ENCODE data around the gene CERS6. TPM values are rescaled to one million over a fixed set of nuclear protein-coding genes. Genes with fewer than 3 reads are reported as not detected.

Gene CERS6
- total and polyA plus RNA-seq, 2 experiments from 2014 or later, result 8.3 to 16.0 TPM

DNA sequence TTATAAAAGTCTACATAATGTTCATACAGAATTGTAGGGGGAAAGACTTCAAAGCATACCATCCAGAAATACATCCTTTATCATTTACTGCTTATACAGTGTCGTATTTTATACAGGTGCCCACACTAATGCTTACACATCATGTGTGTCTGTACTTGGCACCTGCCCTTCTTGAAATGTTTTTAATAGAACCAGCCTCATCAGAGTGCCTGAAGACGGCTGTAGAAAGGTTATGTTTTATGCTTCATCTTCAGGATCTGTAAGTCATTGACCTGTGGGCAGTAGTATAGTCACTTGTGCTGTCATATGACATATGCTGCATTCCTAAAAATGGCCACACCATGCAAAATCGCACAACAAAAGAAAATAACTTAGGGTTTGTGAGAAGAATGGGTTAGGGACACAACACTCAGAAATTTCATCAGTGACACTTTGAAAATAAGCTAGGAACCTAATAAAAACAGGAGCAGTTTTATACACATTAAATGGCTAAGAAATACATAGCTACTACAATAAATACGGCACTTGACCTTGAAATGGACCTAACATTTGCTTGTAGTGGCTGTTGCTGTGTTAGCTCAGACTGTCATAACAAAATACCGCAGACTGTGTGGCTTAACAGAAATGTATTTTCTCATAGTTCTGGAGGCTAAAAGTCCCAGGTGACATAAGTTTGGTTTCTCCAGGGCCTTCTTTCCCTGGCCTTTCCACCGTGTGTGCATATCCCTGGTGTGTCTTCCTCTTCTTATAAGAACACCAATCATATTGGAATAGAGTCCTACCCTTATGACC lies 112.6 kb downstream of the CERS6 start:
- H3F3A ChIP-seq (ENCODE audit: insufficient read depth), result peaks cover 8% of the 10 kb centered on the region; the same call in 1 of the 2 replicates
- in situ Hi-C loops (cut with MboI), result no loop called here
- WGBS, 2 experiments (ENCODE audit: low coverage in 1 of 2, low lambda C conversion rate in 2 of 2, missing lambda C conversion rate in 2 of 2), result 95 to 96% methylated on average over 6 of the region's 6 CpGs
- no peak overlapping the region for H3K4me2 ChIP-seq (ENCODE audit: unreplicated experiment)
- peaks cover 20% of the 10 kb centered on the region for H3K4me1 ChIP-seq (ENCODE audit: insufficient read depth)
- no peak overlapping the region for H3K9ac ChIP-seq
- no peak for DNase-seq
- no peaks in the 10 kb centered on the region for H3K9me2 ChIP-seq (ENCODE audit: insufficient read depth)
- H3K27me3 ChIP-seq (replicated peaks; ENCODE audit: insufficient read depth), result no peaks in the 10 kb centered on the region
- H3K4me3 ChIP-seq, result no peak overlapping the region
- H2AFZ ChIP-seq, result no peak overlapping the region
- H3K79me2 ChIP-seq (ENCODE audit: insufficient read depth), result 0 out of 2 replicates have a peak, but pooled peaks cover 2% of the 10 kb centered on the region
- H3K36me3 ChIP-seq (ENCODE audit: low read depth), result no peaks in the 10 kb centered on the region
- H4K20me1 ChIP-seq (ENCODE audit: insufficient read depth), result no peaks in the 10 kb centered on the region
- H3K27ac ChIP-seq, result no peak overlapping the region
- no peaks in the 10 kb centered on the region for H3K9me3 ChIP-seq (ENCODE audit: low read depth)
- TF ChIP-seq EZH2 (IDR thresholded peaks at IDR 0.05; ENCODE audit: insufficient read depth, poor library complexity, severe bottlenecking) (no peak), EZH2phosphoT487 (IDR thresholded peaks at IDR 0.05; ENCODE audit: insufficient read depth, low read depth) (no peak)

DNA sequence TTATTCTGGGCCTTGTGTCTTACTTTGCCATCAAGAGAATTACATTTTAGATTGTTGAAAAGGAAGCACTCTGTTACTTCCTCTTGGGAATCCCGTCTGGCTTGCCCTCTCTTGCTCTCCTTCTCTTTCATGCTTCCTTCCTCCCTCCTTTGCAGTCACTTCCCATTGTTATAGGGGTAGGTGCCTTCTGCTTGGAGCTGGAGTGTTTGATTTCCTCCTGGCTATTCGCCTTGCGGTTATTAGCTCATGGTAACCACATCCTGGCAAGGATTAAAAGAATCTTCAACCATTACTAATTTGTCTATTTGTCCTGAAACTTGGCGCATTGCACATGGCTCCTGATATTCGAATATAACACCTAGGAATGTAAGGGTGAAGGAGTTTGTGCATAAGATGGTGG lies 115.0 kb downstream of the CERS6 start:
- H3K9me2 ChIP-seq (ENCODE audit: insufficient read depth), result no peaks in the 10 kb centered on the region
- in situ Hi-C loops (cut with MboI), result no loop called here
- 95 to 96% methylated on average over 5 of the region's 5 CpGs for WGBS, 2 experiments (ENCODE audit: low coverage in 1 of 2, low lambda C conversion rate in 2 of 2, missing lambda C conversion rate in 2 of 2)
- DNase-seq, result no peak
- H4K20me1 ChIP-seq (ENCODE audit: insufficient read depth), result no peaks in the 10 kb centered on the region
- no peak overlapping the region for H3K27ac ChIP-seq
- peaks cover 8% of the 10 kb centered on the region for H3K4me1 ChIP-seq (ENCODE audit: insufficient read depth)
- no peaks in the 10 kb centered on the region for H3K9me3 ChIP-seq (ENCODE audit: low read depth)
- no peaks in the 10 kb centered on the region for H3K36me3 ChIP-seq (ENCODE audit: low read depth)
- no peak overlapping the region for H3K9ac ChIP-seq
- no peaks in the 10 kb centered on the region for H3F3A ChIP-seq (ENCODE audit: insufficient read depth)
- H3K79me2 ChIP-seq (ENCODE audit: insufficient read depth), result 0 out of 2 replicates have a peak, but pooled peaks cover 7% of the 10 kb centered on the region
- TF ChIP-seq EZH2phosphoT487 (IDR thresholded peaks at IDR 0.05; ENCODE audit: insufficient read depth, low read depth) (no peak), EZH2 (IDR thresholded peaks at IDR 0.05; ENCODE audit: insufficient read depth, poor library complexity, severe bottlenecking) (no peak)
- H3K4me3 ChIP-seq, result no peak overlapping the region
- H3K27me3 ChIP-seq (replicated peaks; ENCODE audit: insufficient read depth), result no peaks in the 10 kb centered on the region
- H2AFZ ChIP-seq, result no peak overlapping the region
- no peak overlapping the region for H3K4me2 ChIP-seq (ENCODE audit: unreplicated experiment)

DNA sequence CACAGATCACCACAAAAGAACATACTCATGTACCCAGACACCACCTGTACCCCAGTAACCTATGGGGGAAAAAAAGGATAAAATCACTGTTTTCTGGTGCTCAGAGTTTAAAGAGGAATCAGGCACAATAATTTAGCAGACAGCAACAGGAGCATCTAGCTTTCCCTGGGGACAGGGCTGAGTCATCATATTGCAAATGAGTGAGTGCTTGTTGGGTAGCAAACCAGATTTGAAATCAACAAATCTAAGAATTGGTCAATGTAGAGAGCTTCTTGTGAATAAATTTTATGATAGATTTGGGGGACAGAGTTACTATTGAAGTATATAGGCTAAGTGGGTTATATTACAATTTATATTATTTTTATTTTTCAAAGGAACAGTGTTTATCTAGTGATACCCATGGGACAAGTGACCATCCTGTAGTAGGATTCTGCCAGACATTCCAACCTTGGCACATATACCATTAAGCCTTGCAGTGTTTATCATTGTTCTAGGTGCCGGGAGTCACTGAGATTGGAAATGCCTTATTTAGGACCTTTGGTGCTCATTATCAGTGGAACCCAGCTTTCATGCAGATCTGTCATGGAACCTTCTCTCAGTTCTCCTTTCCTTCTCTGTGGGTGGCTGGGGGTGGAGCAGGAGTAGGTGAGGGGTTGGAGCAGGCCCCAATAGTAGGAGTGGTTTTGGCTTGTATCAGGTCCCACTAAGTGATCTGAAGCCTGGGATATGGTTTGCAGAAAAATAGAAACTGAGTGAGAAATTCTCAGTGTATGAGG lies 117.2 kb downstream of the CERS6 start:
- no peak overlapping the region for H3K27ac ChIP-seq
- H3K9me3 ChIP-seq (ENCODE audit: low read depth), result no peaks in the 10 kb centered on the region
- no peak for TF ChIP-seq EZH2phosphoT487 (IDR thresholded peaks at IDR 0.05; ENCODE audit: insufficient read depth, low read depth)
- WGBS, 2 experiments (ENCODE audit: low coverage in 1 of 2, low lambda C conversion rate in 2 of 2, missing lambda C conversion rate in 2 of 2), result 95 to 100% methylated on average over 1 of the region's 1 CpG
- H3K4me1 ChIP-seq (ENCODE audit: insufficient read depth), result peaks cover 13% of the 10 kb centered on the region
- H3K9ac ChIP-seq, result no peak overlapping the region
- peak; percentile 76 for DNase-seq
- H3F3A ChIP-seq (ENCODE audit: insufficient read depth), result no peaks in the 10 kb centered on the region
- no peaks in the 10 kb centered on the region for H3K27me3 ChIP-seq (replicated peaks; ENCODE audit: insufficient read depth)
- no peaks in the 10 kb centered on the region for H4K20me1 ChIP-seq (ENCODE audit: insufficient read depth)
- no peaks in the 10 kb centered on the region for H3K36me3 ChIP-seq (ENCODE audit: low read depth)
- H3K4me3 ChIP-seq, result no peak overlapping the region
- H3K4me2 ChIP-seq (ENCODE audit: unreplicated experiment), result no peak overlapping the region
- 0 out of 2 replicates have a peak, but pooled peaks cover 7% of the 10 kb centered on the region for H3K79me2 ChIP-seq (ENCODE audit: insufficient read depth)
- no peak overlapping the region for H2AFZ ChIP-seq
- no peaks in the 10 kb centered on the region for H3K9me2 ChIP-seq (ENCODE audit: insufficient read depth)
- in situ Hi-C loops (cut with MboI), result no loop called here

DNA sequence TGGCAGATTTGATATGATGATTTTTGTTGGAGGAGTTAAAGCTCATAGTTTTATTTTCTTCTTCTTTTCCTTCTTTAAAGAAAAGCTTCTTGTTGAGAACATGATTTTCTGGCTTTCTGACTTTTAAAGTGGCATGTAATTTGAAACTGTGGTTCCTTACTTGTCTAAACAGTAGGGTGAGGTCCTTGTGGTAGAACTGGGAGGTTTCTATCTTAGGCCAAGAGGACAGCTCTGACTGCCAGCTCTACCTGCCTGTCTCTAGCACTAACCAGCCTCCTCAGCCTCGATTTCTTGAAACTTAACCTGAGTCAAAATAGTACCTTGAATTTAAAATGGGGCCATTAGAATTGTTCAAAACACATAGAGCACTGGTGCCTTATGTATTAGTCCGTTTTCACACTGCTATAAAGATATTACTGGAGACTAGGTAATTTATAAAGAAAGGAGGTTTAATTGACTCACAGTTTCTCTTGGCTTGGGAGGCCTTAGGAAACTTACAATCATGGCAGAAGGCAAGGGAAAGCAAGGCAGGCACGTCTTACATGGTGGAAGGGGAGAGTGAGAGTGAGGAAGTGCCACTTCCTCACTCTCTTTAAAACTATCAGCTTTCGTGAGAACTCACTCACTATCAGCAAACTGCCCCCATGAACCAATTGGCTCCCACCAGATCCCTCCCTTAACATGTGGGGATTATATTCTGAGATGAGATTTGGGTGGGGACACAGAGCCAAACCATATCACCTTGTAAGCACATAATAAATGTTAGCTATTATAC lies 119.0 kb downstream of the CERS6 start:
- Histone ChIP-seq H3K27me3 (replicated peaks; ENCODE audit: insufficient read depth) (no peaks in the 10 kb centered on the region), H3K79me2 (ENCODE audit: insufficient read depth) (peaks cover 9% of the 10 kb centered on the region; the same call in 1 of the 2 replicates), H3K4me1 (ENCODE audit: insufficient read depth) (peaks cover 17% of the 10 kb centered on the region), H3F3A (ENCODE audit: insufficient read depth) (no peaks in the 10 kb centered on the region), H3K9ac (no peak overlapping the region), H3K4me3 (no peak overlapping the region), H2AFZ (no peak overlapping the region), H3K27ac (no peak overlapping the region), H3K36me3 (ENCODE audit: low read depth) (no peaks in the 10 kb centered on the region), H3K4me2 (ENCODE audit: unreplicated experiment) (no peak overlapping the region), H3K9me3 (ENCODE audit: low read depth) (no peaks in the 10 kb centered on the region), H3K9me2 (ENCODE audit: insufficient read depth) (no peaks in the 10 kb centered on the region), H4K20me1 (ENCODE audit: insufficient read depth) (no peaks in the 10 kb centered on the region)
- TF ChIP-seq EZH2phosphoT487 (IDR thresholded peaks at IDR 0.05; ENCODE audit: insufficient read depth, low read depth) (no peak), EZH2 (IDR thresholded peaks at IDR 0.05; ENCODE audit: insufficient read depth, poor library complexity, severe bottlenecking) (no peak)
- WGBS, 2 experiments (ENCODE audit: low coverage in 1 of 2, low lambda C conversion rate in 2 of 2, missing lambda C conversion rate in 2 of 2), result 72 to 77% methylated on average over 4 of the region's 4 CpGs
- no peak for DNase-seq
- in situ Hi-C loops (cut with MboI), result no loop called here
